GM23248 (cell line): ENCODE results near the gene PCDH12.

Source experiments
- EZH2 ChIP-seq: fragments of 200-600 bp; sonication (generic); IDR thresholded peaks from 2 replicates; pipeline ENCODE4 v1.6.1; 2018; ENCODE audit warnings: antibody characterized with exemption, mild to moderate bottlenecking; ENCODE audit not compliant: insufficient read depth, poor library complexity, severe bottlenecking
- EZH2phosphoT487 ChIP-seq: fragments of 200-600 bp; sonication (generic); IDR thresholded peaks from 2 replicates; pipeline ENCODE4 v1.6.1; 2018; ENCODE audit warnings: antibody characterized with exemption, moderate library complexity, mild to moderate bottlenecking, low read depth; ENCODE audit not compliant: insufficient read depth

DNA sequence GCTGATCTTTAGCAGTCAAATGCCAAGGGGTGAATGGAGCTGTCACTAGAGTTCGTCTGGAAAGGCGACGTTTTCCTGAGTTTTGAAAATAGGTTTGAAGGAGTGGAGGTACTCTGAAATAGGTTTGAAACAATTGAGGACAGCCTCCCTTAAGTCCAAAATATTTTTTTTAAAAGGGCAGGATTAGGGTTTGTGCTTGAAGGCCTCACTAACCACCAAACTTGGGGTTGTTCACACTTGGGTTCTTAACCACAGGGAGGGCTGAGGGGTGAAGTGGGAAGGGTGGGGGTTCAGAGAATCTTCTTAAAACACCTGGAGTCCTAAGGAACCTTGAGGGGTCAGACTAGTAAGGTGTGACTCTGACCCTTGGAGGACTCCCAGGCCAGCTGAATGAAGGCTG is 3.5 kb upstream of the PCDH12 start:
- TF ChIP-seq EZH2 (no peak), EZH2phosphoT487 (no peak)
